ENCODE data around the gene LRRN4CL. TPM values are rescaled to one million over a fixed set of nuclear protein-coding genes. Genes with fewer than 3 reads are reported as not detected.

The LRRN4CL gene
- 16.4 and 38.2 TPM in 2 replicates for total RNA-seq

GRCh38 chr11:62689421-62690183 lies at the start of gene LRRN4CL:
Gene LRRN4CL (minus strand): TSS chr11:62689530. CDS start chr11:62688508, 1,022 bp downstream.

GRCh38 chr11:62728171-62728988 lies 39.0 kb upstream of the LRRN4CL start, which contains the start of gene TTC9C:
Gene TTC9C (plus strand): TSS chr11:62728486. CDS start chr11:62728849, 363 bp downstream.

GRCh38 chr11:62727165-62727871 lies 38.0 kb upstream of the LRRN4CL start, which contains the start of gene HNRNPUL2:
Gene HNRNPUL2 (minus strand): TSS chr11:62727457. CDS start chr11:62727156, 301 bp downstream.

GRCh38 chr11:62707277-62707861 lies 18.0 kb upstream of the LRRN4CL start, which contains the start of the genes BSCL2 and GNG3:
Gene BSCL2 (minus strand): TSS chr11:62707424. CDS start chr11:62707195, 229 bp downstream.
Gene GNG3 (plus strand): TSS chr11:62707676. CDS start chr11:62708296, 620 bp downstream.

GRCh38 chr11:62678770-62679696 lies 10.3 kb downstream of the LRRN4CL start, which contains the start of gene UBXN1:
Gene UBXN1 (minus strand): TSS chr11:62679073. CDS start chr11:62678923, 150 bp downstream.

GRCh38 chr11:62671608-62672389 lies 17.5 kb downstream of the LRRN4CL start, which contains the start of the genes LBHD1 and UQCC3:
Gene LBHD1 (minus strand): TSS chr11:62672267. CDS start chr11:62670031, 2,236 bp downstream.
Gene UQCC3 (plus strand): TSS chr11:62671673. CDS start chr11:62671746, 73 bp downstream.

GRCh38 chr11:62665075-62665598 lies 24.2 kb downstream of the LRRN4CL start, which contains the start of the genes C11orf98 and CSKMT:
Gene C11orf98 (minus strand): TSS chr11:62665210. CDS start chr11:62665169, 41 bp downstream.
Gene CSKMT (plus strand): TSS chr11:62665312. CDS start chr11:62665880, 568 bp downstream.

GRCh38 chr11:62645946-62646824 lies 43.1 kb downstream of the LRRN4CL start, which contains the start of gene GANAB:
Gene GANAB (minus strand): TSS chr11:62646613. CDS start chr11:62646599, 14 bp downstream.

Small RNA genes within 50 kb of the gene (small RNA-seq; reads per million reads assigned to genes)
- gene SNORA57 = not detected

Other genes starting within 250 kb of the LRRN4CL start
- gene AHNAK, start 142.7 kb downstream of the LRRN4CL start, total RNA-seq = 800 and 1,162 TPM in 2 replicates
- 828 and 1,333 TPM in 2 replicates for gene EEF1G, start 115.6 kb downstream of the LRRN4CL start, total RNA-seq
- 4.8 and 7.6 TPM in 2 replicates for gene TUT1, start 98.0 kb downstream of the LRRN4CL start, total RNA-seq
- gene MTA2, start 87.7 kb downstream of the LRRN4CL start, total RNA-seq = 95.2 and 143 TPM in 2 replicates
- gene EML3, start 76.8 kb downstream of the LRRN4CL start, total RNA-seq = 22.0 and 25.6 TPM in 2 replicates
- 3.1 and 4.4 TPM in 2 replicates for gene ROM1, start 76.3 kb downstream of the LRRN4CL start, total RNA-seq
- 28.0 and 42.3 TPM in 2 replicates for gene B3GAT3, start 67.5 kb downstream of the LRRN4CL start, total RNA-seq
- gene GANAB, start 42.9 kb downstream of the LRRN4CL start, total RNA-seq = 178 and 191 TPM in 2 replicates
- 30.5 and 34.8 TPM in 2 replicates for gene INTS5, start 36.2 kb downstream of the LRRN4CL start, total RNA-seq
- 24.8 and 29.4 TPM in 2 replicates for gene C11orf98, start 24.3 kb downstream of the LRRN4CL start, total RNA-seq
- 8.5 and 17.6 TPM in 2 replicates for gene CSKMT, start 24.2 kb downstream of the LRRN4CL start, total RNA-seq
- 7.8 and 9.2 TPM in 2 replicates for gene UQCC3, start 17.9 kb downstream of the LRRN4CL start, total RNA-seq
- 8.0 and 8.5 TPM in 2 replicates for gene LBHD1, start 17.3 kb downstream of the LRRN4CL start, total RNA-seq
- 70.6 and 99.2 TPM in 2 replicates for gene UBXN1, start 10.5 kb downstream of the LRRN4CL start, total RNA-seq
- gene BSCL2, start 17.9 kb upstream of the LRRN4CL start, total RNA-seq = 36.0 and 43.4 TPM in 2 replicates
- gene GNG3, start 18.1 kb upstream of the LRRN4CL start, total RNA-seq = not detected in 2 replicates
- 9.9 and 12.5 TPM in 2 replicates for gene HNRNPUL2, start 37.9 kb upstream of the LRRN4CL start, total RNA-seq
- gene TTC9C, start 39.0 kb upstream of the LRRN4CL start, total RNA-seq = 32.3 and 36.0 TPM in 2 replicates
- 12.3 and 13.6 TPM in 2 replicates for gene ZBTB3, start 64.6 kb upstream of the LRRN4CL start, total RNA-seq
- gene POLR2G, start 72.0 kb upstream of the LRRN4CL start, total RNA-seq = 44.4 and 55.5 TPM in 2 replicates
- 14.7 and 19.5 TPM in 2 replicates for gene TAF6L, start 81.9 kb upstream of the LRRN4CL start, total RNA-seq
- 25.0 and 38.9 TPM in 2 replicates for gene TMEM179B, start 97.9 kb upstream of the LRRN4CL start, total RNA-seq
- 15.8 and 18.4 TPM in 2 replicates for gene TMEM223, start 102.5 kb upstream of the LRRN4CL start, total RNA-seq
- gene NXF1, start 115.9 kb upstream of the LRRN4CL start, total RNA-seq = 24.2 and 26.1 TPM in 2 replicates
- gene STX5, start 142.5 kb upstream of the LRRN4CL start, total RNA-seq = 31.5 and 36.0 TPM in 2 replicates
- gene TEX54, start 143.3 kb upstream of the LRRN4CL start, total RNA-seq = not detected in 2 replicates
- gene WDR74, start 150.1 kb upstream of the LRRN4CL start, total RNA-seq = 63.9 and 71.0 TPM in 2 replicates
- 130 and 160 TPM in 2 replicates for gene SLC3A2, start 191.4 kb upstream of the LRRN4CL start, total RNA-seq
- gene CHRM1, start 231.8 kb upstream of the LRRN4CL start, total RNA-seq = not detected in 2 replicates

Data from subcutaneous preadipocyte (primary cell).